ENCODE measurements around the gene FH.

Gene FH

GRCh38 chr1:241470361-241470760, 49.2 kb downstream of the FH start:
- no peak overlapping the region for H3K27ac ChIP-seq
- ChIA-PET CTCF (interaction anchor here (0.6 kb wide), 3 partner anchors 16 to 585 kb away, joined by 3 to 4 read pairs (median 4); no protein-coding TSS in a partner anchor), POLR2A (ENCODE audit: low non-redundant PET) (interaction anchor here (0.6 kb wide), 1 partner anchor 127 kb away, joined by 8 read pairs; no protein-coding TSS in a partner anchor)
- TF ChIP-seq CTCF (conservative IDR thresholded peaks at IDR 0.05; ENCODE audit: low read depth), result no peak
- DNase-seq (ENCODE audit: low spot score), result no peak

GRCh38 chr1:241465673-241466072, 53.9 kb downstream of the FH start:
- no peak for TF ChIP-seq CTCF (conservative IDR thresholded peaks at IDR 0.05; ENCODE audit: low read depth)
- no peak overlapping the region for H3K27ac ChIP-seq
- CTCF ChIA-PET, result no interaction called here
- peak; percentile 33 for DNase-seq (ENCODE audit: low spot score)
- POLR2A ChIA-PET (ENCODE audit: low non-redundant PET), result no interaction called here

- ChIA-PET CTCF (no interaction called here), POLR2A (ENCODE audit: low non-redundant PET) (no interaction called here)
- H3K27ac ChIP-seq, result no peak overlapping the region
- TF ChIP-seq CTCF (conservative IDR thresholded peaks at IDR 0.05; ENCODE audit: low read depth), result no peak
- no peak for DNase-seq (ENCODE audit: low spot score)
These were observed 54.6 kb downstream of the FH start for GRCh38 chr1:241464985-241465384.

- no peak for DNase-seq (ENCODE audit: low spot score)
- H3K27ac ChIP-seq, result no peak overlapping the region
- no peak for TF ChIP-seq CTCF (conservative IDR thresholded peaks at IDR 0.05; ENCODE audit: low read depth)
- CTCF ChIA-PET, result interaction anchor here (0.5 kb wide), 1 partner anchor 9 kb away, joined by 4 read pairs; no protein-coding TSS in a partner anchor
- POLR2A ChIA-PET (ENCODE audit: low non-redundant PET), result no interaction called here
These were observed 57.2 kb downstream of the FH start for GRCh38 chr1:241462391-241462790.

- no peak for TF ChIP-seq CTCF (conservative IDR thresholded peaks at IDR 0.05; ENCODE audit: low read depth)
- ChIA-PET POLR2A (ENCODE audit: low non-redundant PET) (no interaction called here), CTCF (no interaction called here)
- no peak overlapping the region for H3K27ac ChIP-seq
- no peak for DNase-seq (ENCODE audit: low spot score)
These were observed 59.3 kb downstream of the FH start for GRCh38 chr1:241460098-241460873.

- H3K27ac ChIP-seq, result no peak overlapping the region
- CTCF ChIA-PET, result no interaction called here
- no peak for DNase-seq (ENCODE audit: low spot score)
- POLR2A ChIA-PET (ENCODE audit: low non-redundant PET), result no interaction called here
- no peak for TF ChIP-seq CTCF (conservative IDR thresholded peaks at IDR 0.05; ENCODE audit: low read depth)
These were observed 60.3 kb downstream of the FH start for GRCh38 chr1:241459186-241459802.
